Fibroblast of peridontal ligament (primary cell): ENCODE results near the gene OPN1MW3.
"Not testable (repeated sequence)": the region's sequence is repeated elsewhere in the genome, so short reads cannot be mapped to it uniquely, and the experiment has no call there.

Experiments used
- DNase-seq: peaks from one replicate; pipeline ENCODE4 v3.0.0-alpha.2; 2010; ENCODE audit errors: extremely low read depth

Gene OPN1MW3

DNA sequence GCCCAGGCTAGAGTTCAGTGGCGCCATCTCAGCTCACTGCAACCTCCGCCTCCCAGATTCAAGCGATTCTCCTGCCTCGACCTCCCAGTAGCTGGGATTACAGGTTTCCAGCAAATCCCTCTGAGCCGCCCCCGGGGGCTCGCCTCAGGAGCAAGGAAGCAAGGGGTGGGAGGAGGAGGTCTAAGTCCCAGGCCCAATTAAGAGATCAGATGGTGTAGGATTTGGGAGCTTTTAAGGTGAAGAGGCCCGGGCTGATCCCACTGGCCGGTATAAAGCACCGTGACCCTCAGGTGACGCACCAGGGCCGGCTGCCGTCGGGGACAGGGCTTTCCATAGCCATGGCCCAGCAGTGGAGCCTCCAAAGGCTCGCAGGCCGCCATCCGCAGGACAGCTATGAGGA lies at the start of gene OPN1MW3:
OPN1MW3 (plus strand) TSS at position 301 of the 400 bp plus-strand sequence; CDS start at position 339, 38 bp downstream.
- DNase-seq: not testable (repeated sequence)

DNA sequence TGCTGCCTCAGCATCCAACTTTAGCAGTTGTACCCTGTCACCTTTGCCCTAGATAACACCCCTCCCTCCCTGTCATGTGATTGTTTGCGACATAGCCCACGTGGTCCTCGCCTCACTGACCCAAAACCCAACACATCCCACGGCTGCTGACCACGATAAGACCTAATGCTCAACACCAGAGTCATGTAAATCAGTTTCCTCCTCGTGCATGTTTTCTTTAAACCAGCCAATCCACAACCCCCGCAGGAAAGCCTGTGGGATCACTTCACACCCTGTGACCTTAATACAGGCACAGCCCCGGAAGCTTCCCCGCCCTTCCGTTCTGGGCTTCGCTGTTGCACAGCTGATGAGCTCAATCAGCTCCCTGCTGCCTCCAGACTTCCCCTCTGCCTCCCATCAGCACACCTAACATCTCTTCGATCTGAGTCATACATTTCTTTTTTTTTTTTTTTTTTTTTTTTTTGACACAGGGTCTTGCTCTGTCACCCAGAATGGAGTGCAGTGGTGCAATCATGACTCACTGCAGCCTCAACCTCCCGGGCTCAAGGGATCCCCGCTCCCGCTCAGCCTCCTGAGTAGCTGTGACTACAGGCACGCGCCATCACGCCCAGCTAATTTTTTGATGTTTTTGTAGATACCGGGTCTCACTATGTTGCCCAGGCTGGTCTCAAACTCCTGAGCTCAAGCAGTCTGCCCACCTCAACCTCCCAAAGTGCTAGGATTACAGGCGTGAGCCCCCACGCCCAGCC lies 47.5 kb upstream of the OPN1MW3 start:
- not testable (repeated sequence) for DNase-seq

DNA sequence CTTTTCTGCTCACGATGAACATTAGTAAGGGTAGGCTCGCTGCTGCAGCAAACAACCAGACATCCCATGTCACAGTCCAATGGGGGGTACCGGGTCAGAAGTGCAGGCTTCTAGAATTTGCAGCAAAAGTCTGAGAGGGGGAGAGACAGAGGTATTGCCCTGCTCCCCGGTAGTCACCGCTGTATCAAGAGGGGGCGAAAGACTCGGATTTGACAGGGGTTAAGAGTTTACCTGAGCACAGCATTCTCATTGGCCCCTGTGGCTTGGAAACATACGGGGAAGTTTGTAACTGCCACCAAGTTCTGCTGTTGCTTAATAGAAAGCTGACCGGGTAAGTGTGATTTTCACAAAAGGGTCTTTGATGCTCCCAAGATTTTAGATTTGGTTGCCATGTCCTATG lies 46.3 kb upstream of the OPN1MW3 start:
- not testable (repeated sequence) for DNase-seq

DNA sequence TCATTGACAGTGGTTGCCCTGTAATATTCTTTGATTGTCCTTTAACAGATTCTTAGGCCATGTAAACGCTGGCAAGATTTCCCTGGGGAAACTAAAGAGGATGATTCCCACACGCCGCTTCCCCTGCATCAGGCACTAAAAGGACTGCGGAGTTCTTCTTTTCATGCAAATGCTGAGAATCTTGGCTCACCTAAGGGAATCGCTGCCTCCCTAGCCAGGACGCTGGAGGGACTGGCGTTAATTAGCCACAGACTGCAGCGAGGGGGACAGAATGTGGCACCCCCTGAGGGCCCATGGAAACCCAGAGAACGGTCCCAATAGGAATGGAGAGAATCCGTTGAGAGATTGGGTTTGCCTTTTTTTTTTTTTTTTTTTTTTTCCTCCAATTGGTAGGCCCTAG lies 45.9 kb upstream of the OPN1MW3 start:
- DNase-seq: not testable (repeated sequence)

DNA sequence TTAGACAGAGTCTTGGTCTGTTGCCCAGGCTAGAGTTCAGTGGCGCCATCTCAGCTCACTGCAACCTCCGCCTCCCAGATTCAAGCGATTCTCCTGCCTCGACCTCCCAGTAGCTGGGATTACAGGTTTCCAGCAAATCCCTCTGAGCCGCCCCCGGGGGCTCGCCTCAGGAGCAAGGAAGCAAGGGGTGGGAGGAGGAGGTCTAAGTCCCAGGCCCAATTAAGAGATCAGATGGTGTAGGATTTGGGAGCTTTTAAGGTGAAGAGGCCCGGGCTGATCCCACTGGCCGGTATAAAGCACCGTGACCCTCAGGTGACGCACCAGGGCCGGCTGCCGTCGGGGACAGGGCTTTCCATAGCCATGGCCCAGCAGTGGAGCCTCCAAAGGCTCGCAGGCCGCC lies 37.9 kb upstream of the OPN1MW3 start, which contains the start of gene OPN1MW2:
OPN1MW2 (plus strand) TSS at position 301 of the 400 bp plus-strand sequence; CDS start at position 361, 60 bp downstream.
- not testable (repeated sequence) for DNase-seq

DNA sequence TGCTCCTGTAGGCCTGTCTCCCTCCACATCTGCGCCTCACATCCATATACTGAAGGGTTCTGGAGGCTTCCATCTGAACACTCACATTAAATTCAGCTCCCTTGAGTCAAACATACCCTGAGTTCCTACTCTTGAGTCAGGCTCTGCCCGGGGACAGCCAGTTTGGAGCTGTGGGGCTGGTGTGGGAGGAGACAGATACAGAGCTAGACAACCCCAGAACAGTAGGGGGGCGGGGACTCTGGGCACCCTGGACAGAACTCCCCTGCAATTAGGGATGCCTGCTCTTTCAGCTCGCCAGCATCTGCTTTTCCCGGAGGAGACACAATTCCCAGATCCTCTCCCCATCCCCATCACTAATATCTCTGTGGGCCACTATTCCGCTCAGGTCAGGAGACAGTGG lies 32.1 kb upstream of the OPN1MW3 start:
- not testable (repeated sequence) for DNase-seq

DNA sequence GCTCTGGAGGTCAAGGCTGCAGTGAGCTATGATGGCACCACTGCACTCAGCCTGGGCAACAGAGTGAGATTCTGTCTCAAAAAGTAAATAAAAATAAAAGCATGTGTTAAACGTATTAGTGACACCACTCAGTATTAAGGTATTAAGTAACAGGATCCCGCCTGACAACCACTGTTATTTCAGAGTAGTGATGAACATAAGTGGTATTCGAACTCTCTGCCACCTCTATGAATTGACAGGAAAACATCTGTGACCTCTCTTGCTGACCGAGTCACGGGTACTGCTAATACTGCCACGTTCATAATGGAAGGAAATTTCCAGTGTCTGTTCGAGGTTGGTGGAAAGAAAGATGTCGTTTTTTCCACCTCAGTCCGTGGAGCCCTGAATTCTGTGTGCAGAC lies 30.7 kb upstream of the OPN1MW3 start:
- not testable (repeated sequence) for DNase-seq

DNA sequence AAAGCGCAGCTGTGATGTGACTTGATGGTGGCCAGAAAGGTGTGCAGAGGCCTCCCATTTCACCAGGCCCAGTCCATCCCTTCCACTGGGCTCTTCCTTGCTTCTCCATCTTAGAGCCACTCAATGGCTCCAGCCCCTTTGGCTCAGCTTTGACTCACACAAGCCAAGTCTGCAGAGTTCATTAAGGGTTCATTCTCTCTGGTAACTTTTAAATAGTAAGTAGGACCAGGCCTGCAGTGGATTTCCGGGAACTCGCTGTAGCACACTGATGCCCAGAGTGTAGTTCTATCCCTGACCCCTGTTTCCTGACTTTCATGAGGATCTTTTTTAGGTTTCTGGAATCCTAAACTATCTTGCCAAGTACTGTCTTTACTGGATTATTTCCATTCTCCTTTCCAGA lies 25.9 kb upstream of the OPN1MW3 start:
- not testable (repeated sequence) for DNase-seq

DNA sequence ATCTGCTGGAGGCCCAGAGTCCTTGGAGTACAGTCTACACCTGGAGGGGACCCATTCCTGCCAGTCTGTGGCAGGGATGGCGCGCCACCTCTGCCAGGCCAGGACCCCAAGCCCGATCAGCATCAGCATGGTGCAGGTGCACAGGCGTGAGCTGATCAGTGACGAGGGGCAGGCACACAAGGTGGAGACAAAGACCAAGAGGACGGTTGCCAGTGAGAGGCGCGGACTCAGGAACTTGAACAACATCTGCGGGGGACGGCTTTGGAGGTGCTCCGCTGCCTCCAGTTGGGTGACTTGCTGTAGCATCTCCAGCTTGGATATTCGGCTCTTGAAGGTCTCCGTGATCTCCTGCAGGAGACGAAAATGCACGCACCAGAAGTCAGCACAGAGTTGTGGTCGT lies 23.8 kb upstream of the OPN1MW3 start:
- not testable (repeated sequence) for DNase-seq

DNA sequence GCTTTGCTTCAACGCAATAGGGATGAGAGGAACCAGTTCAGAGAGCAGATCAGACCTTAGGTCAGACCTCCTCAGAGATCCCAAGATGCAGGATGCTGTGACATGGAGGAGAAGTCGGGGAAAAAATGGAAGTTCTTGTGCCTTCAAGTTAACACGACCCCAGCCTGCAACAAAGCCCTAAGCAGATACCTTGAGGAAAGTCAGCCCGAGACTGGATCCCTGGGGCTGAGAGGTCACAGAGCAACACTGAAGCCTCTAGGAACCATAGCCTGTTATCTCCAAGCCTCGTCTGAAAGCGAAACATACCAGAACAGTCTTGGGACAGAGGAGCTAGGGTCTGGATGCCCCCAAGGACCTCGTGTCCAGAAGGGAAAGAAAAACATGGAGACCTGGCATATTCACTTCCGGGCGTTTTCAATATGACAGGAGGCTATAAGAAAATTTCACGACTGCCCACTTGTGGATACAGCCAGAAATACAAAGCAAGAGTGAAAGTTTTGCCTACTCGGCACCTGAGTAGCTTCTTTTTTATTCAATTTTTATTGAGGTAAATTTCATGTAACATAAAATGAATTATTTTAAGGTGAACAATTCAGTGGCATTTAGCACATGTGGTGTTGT lies 18.3 kb upstream of the OPN1MW3 start:
- DNase-seq: not testable (repeated sequence)

DNA sequence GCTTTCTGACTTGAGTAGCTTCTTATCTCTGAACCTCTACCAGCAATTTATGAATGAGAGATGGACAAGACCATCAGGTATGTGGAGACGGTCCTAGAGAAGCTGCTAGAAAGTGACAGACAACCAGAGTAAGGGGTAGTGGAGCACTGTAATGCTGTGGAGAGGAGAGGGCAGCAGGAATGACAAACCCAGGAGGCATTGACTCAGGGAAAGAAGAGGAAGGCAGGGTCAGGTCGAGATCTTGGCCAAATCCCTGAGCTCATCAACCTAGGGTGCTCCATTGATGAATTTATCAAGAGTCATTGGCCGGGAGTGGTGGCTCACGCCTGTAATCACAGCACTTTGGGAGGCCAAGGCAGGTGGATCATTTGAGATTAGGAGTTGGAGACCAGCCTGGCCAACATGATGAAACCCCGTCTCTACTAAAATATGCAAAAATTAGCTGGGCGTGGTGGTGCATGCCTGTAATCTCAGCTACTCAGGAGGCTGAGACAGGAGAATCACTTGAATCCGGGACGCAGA lies 17.3 kb upstream of the OPN1MW3 start:
- not testable (repeated sequence) for DNase-seq

DNA sequence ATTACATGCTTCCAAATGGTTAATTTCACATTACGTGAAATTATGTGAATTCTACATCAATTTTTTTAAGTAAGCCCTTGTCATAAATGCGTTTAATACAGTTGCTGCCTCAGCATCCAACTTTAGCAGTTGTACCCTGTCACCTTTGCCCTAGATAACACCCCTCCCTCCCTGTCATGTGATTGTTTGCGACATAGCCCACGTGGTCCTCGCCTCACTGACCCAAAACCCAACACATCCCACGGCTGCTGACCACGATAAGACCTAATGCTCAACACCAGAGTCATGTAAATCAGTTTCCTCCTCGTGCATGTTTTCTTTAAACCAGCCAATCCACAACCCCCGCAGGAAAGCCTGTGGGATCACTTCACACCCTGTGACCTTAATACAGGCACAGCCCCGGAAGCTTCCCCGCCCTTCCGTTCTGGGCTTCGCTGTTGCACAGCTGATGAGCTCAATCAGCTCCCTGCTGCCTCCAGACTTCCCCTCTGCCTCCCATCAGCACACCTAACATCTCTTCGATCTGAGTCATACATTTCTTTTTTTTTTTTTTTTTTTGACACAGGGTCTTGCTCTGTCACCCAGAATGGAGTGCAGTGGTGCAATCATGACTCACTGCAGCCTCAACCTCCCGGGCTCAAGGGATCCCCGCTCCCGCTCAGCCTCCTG lies 9.9 kb upstream of the OPN1MW3 start:
- not testable (repeated sequence) for DNase-seq

DNA sequence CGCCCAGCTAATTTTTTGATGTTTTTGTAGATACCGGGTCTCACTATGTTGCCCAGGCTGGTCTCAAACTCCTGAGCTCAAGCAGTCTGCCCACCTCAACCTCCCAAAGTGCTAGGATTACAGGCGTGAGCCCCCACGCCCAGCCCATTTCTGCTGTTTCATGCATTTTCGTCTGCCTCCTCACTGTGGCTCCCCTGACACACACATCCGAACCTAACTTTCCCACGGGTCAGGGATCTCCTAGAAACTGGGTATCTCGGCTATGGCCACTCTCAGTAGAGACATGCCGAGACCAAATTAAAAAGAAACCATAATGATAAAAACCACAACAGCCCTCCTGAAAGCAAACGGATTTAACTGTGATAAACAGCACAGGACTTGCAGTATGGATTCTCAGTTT lies 9.3 kb upstream of the OPN1MW3 start:
- not testable (repeated sequence) for DNase-seq

DNA sequence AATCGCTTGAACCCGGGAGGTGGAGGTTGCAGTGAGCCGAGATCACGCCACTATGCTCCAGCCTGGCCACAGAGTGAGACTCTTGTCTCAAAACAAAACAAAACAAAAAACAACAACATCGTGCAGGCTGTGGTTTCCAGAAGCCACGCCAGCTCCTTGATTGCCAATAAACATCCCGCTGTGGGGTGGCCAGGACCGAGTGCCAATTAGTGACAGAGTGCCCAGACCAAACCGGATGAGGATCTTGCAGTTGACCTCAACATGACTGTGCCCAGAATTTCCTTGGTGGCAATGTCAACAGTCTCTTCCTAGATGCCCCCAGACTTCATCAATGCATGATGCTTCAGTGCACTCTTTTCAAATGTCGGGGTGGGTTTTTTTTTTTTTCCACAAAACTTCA lies 1.3 kb downstream of the OPN1MW3 start:
- not testable (repeated sequence) for DNase-seq

DNA sequence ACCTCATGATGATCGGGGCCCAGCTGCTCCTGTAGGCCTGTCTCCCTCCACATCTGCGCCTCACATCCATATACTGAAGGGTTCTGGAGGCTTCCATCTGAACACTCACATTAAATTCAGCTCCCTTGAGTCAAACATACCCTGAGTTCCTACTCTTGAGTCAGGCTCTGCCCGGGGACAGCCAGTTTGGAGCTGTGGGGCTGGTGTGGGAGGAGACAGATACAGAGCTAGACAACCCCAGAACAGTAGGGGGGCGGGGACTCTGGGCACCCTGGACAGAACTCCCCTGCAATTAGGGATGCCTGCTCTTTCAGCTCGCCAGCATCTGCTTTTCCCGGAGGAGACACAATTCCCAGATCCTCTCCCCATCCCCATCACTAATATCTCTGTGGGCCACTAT lies 5.7 kb downstream of the OPN1MW3 start:
- not testable (repeated sequence) for DNase-seq

DNA sequence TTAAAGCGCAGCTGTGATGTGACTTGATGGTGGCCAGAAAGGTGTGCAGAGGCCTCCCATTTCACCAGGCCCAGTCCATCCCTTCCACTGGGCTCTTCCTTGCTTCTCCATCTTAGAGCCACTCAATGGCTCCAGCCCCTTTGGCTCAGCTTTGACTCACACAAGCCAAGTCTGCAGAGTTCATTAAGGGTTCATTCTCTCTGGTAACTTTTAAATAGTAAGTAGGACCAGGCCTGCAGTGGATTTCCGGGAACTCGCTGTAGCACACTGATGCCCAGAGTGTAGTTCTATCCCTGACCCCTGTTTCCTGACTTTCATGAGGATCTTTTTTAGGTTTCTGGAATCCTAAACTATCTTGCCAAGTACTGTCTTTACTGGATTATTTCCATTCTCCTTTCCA lies 11.9 kb downstream of the OPN1MW3 start:
- not testable (repeated sequence) for DNase-seq

DNA sequence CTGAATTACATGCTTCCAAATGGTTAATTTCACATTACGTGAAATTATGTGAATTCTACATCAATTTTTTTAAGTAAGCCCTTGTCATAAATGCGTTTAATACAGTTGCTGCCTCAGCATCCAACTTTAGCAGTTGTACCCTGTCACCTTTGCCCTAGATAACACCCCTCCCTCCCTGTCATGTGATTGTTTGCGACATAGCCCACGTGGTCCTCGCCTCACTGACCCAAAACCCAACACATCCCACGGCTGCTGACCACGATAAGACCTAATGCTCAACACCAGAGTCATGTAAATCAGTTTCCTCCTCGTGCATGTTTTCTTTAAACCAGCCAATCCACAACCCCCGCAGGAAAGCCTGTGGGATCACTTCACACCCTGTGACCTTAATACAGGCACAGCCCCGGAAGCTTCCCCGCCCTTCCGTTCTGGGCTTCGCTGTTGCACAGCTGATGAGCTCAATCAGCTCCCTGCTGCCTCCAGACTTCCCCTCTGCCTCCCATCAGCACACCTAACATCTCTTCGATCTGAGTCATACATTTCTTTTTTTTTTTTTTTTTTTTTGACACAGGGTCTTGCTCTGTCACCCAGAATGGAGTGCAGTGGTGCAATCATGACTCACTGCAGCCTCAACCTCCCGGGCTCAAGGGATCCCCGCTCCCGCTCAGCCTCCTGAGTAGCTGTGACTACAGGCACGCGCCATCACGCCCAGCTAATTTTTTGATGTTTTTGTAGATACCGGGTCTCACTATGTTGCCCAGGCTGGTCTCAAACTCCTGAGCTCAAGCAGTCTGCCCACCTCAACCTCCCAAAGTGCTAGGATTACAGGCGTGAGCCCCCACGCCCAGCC lies 27.3 kb downstream of the OPN1MW3 start:
- not testable (repeated sequence) for DNase-seq

DNA sequence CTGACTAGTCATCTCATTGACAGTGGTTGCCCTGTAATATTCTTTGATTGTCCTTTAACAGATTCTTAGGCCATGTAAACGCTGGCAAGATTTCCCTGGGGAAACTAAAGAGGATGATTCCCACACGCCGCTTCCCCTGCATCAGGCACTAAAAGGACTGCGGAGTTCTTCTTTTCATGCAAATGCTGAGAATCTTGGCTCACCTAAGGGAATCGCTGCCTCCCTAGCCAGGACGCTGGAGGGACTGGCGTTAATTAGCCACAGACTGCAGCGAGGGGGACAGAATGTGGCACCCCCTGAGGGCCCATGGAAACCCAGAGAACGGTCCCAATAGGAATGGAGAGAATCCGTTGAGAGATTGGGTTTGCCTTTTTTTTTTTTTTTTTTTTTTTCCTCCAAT lies 29.0 kb downstream of the OPN1MW3 start:
- not testable (repeated sequence) for DNase-seq

DNA sequence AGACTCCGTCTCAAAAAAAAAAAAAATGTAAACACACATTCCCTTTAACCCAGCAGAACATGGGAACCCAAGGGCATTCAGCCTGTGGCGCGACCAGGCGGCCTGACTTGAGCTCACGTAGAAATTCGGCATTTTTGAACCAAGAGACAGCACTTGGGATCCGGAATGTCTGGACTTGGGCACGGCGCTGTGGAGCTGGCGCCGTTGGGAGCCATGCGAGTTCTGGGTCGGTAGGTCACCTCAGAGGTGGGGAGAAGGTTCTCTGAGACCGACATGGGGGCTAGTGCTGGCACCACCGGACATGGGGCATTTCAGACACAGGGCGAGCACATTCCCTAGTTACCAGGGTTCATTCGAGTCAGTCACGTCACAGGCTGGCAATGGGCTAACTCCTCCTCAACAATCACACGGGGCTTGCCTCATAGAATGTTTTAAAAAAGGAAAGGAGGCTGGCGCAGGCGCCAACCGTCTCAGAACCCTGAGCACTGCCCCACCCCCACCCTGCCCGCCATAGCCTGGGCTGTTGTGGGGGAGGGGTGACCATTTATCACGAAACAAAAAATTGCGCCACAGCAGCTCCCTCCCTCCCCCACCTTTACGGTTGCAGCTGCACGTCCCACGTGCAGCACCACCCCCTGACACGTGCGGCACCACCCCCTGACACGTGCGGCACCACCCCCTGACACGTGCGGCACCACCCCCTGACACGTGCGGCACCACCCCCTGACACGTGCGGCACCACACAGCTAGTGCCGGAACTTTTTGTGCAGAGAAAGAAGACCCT lies 37.6 kb downstream of the OPN1MW3 start, which contains the start of gene TEX28:
TEX28 (minus strand) TSS at position 334 of the 784 bp plus-strand sequence. CDS start 3,007 bp downstream, outside the sequence.
- no peak for DNase-seq

DNA sequence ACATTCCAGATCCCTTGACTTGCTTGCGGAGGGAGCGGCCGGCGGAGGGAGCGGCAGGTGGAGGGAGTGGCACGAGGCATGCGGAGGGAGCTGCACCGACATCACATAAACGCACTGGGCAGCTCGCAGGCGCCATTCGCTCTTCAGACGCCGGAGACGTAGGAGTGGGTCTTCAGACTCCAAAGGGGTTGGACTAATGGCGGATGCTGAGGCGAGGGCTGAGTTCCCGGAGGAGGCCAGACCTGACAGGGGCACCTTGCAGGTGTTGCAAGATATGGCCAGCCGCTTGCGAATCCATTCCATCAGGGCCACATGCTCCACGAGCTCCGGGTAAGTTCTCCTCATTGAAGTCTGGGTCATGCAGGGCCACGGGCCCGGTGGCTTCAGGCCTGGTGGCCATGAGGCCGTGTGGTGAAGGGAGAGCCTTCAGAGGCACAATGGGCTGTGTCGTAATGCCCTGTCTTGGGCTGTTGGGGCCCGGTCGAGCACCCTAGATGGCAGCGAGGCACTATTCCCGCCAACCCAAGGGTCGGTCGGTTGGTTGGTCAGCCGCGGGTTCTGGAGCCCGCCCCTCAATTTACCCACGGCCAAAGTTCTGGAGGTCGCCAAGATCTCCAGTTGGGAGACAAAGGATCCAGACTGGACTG lies 38.4 kb downstream of the OPN1MW3 start, which contains the start of gene TKTL1:
TKTL1 (plus strand) TSS at position 132 of the 647 bp plus-strand sequence; CDS start at position 197, 65 bp downstream.
- DNase-seq: no peak
